Brain microvascular endothelial cell (primary cell): ENCODE measurements around the gene FBXO46.

Source experiments
- DNase-seq: peaks from one replicate; pipeline ENCODE4 v3.0.0-alpha.2; 2020
- H3K27ac ChIP-seq: fragments of 250-450 bp; sonication (Bioruptor Pico); 2 replicates; pipeline ENCODE4 v1.5.1; 2020; ENCODE audit warnings: mild to moderate bottlenecking, moderate library complexity
- H3K27me3 ChIP-seq: fragments of 250-450 bp; sonication (Bioruptor Pico); replicated peaks from 2 replicates; pipeline ENCODE4 v1.5.1; 2020; ENCODE audit warnings: mild to moderate bottlenecking
- H3K36me3 ChIP-seq: fragments of 250-450 bp; sonication (Bioruptor Pico); replicated peaks from 2 replicates; pipeline ENCODE4 v1.5.1; 2020; ENCODE audit warnings: mild to moderate bottlenecking
- H3K4me3 ChIP-seq: 2 replicates; pipeline ENCODE4 v1.5.1; 2011; ENCODE audit warnings: low read depth, mild to moderate bottlenecking, control low read depth, low read length, moderate library complexity
- in situ Hi-C: cut with HindIII; loops from 2 replicates; pipeline ENCODE4 v1.10.0; 2017; ENCODE audit warnings: low sequenced_read_pairs, low pct_ligation_motif_present
- TF ChIP-seq, protein P1 (sequence below): IDR thresholded peaks from 2 replicates; pipeline ENCODE4 v1.5.1; 2011; ENCODE audit warnings: low read depth, mild to moderate bottlenecking, moderate library complexity, low read length, control low read depth, inconsistent platforms; ENCODE audit errors: missing control alignments

FBXO46 gene

GRCh38 chr19:45764475-45764874 is 33.8 kb upstream of the FBXO46 start:
- TF ChIP-seq, protein P1, sequence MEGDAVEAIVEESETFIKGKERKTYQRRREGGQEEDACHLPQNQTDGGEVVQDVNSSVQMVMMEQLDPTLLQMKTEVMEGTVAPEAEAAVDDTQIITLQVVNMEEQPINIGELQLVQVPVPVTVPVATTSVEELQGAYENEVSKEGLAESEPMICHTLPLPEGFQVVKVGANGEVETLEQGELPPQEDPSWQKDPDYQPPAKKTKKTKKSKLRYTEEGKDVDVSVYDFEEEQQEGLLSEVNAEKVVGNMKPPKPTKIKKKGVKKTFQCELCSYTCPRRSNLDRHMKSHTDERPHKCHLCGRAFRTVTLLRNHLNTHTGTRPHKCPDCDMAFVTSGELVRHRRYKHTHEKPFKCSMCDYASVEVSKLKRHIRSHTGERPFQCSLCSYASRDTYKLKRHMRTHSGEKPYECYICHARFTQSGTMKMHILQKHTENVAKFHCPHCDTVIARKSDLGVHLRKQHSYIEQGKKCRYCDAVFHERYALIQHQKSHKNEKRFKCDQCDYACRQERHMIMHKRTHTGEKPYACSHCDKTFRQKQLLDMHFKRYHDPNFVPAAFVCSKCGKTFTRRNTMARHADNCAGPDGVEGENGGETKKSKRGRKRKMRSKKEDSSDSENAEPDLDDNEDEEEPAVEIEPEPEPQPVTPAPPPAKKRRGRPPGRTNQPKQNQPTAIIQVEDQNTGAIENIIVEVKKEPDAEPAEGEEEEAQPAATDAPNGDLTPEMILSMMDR: no peak
- Histone ChIP-seq H3K4me3 (no peak overlapping the region), H3K27ac (no peak overlapping the region), H3K36me3 (no peaks in the 10 kb centered on the region), H3K27me3 (no peaks in the 10 kb centered on the region)
- in situ Hi-C loops: no loop called here
- DNase-seq: no peak

GRCh38 chr19:45763691-45764294 is 33.1 kb upstream of the FBXO46 start:
- no peak for DNase-seq
- Histone ChIP-seq H3K4me3 (no peak overlapping the region), H3K27ac (no peak overlapping the region), H3K27me3 (no peaks in the 10 kb centered on the region), H3K36me3 (no peaks in the 10 kb centered on the region)
- in situ Hi-C loops: no loop called here
- TF ChIP-seq, protein P1: no peak

GRCh38 chr19:45762870-45763631 is 32.4 kb upstream of the FBXO46 start:
- Histone ChIP-seq H3K4me3 (no peak overlapping the region), H3K27me3 (no peaks in the 10 kb centered on the region), H3K36me3 (no peaks in the 10 kb centered on the region), H3K27ac (no peak overlapping the region)
- DNase-seq: no peak
- in situ Hi-C loops: no loop called here
- TF ChIP-seq, protein P1: no peak

- no peak for DNase-seq
- Histone ChIP-seq H3K36me3 (no peaks in the 10 kb centered on the region), H3K4me3 (no peak overlapping the region), H3K27me3 (no peaks in the 10 kb centered on the region), H3K27ac (no peak overlapping the region)
- TF ChIP-seq, protein P1: no peak
- in situ Hi-C loops: no loop called here
Observed at GRCh38 chr19:45761714-45762113, 31.0 kb upstream of the FBXO46 start.

DNA sequence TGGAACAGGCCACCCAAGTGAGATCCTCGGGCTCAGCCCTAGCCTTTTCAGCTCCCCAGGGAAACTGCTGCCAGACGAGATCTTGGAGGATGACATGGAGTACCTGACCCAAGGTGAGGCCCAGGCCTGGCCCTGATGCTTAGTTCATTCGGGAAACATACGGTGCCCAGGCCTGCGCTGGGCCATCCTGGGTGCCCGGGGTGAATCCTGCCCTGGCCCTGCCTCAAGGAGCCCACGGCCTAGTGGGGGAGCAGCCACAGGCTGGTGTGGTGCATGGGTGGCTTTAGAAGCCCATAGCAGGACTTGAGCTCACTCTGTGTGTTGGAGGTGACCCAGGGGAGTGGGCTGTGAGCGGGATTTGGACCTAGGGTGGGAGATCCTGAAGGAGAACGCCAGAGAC is 28.2 kb upstream of the FBXO46 start:
- no peaks in the 10 kb centered on the region for H3K27me3 ChIP-seq
- no peak overlapping the region for H3K27ac ChIP-seq
- no peaks in the 10 kb centered on the region for H3K36me3 ChIP-seq
- TF ChIP-seq, protein P1: no peak
- in situ Hi-C loops: no loop called here
- DNase-seq: no peak
- H3K4me3 ChIP-seq: no peak overlapping the region
